Panc1 (cell line): Measurements from ENCODE around the gene MOAP1. TPM values are rescaled to one million over a fixed set of nuclear protein-coding genes. Genes with fewer than 3 reads are reported as not detected.

ENCODE experiments used
- ATAC-seq: fragments of 200-7000 bp; cut with Tn5 transposase; 2 replicates; pipeline ENCODE4 v1.9.1; 2020; ENCODE audit warnings: mild to moderate bottlenecking, moderate library complexity
- BruUV-seq: library from RNA; stranded (reverse); fragments of 400-500 nt; replicated peaks from 2 replicates; lab custom pipeline; 2021; lab: Mats Ljungman, UMichigan
- CTCF ChIA-PET: fragments of 300-600 bp; sonication (Branson Sonifier 250); formaldehyde crosslinking; loops from one replicate; lab custom pipeline; 2022; ENCODE audit warnings: antibody characterized with exemption; lab: Charles Lee
- POLR2A ChIA-PET: fragments of 300-600 bp; sonication (Branson Sonifier 250); formaldehyde crosslinking; loops from one replicate; lab custom pipeline; 2022; ENCODE audit warnings: antibody characterized with exemption; lab: Charles Lee
- DNase-seq: peaks from one replicate; pipeline ENCODE4 v3.0.0-alpha.2; 2010; ENCODE audit warnings: low read depth, low spot score
- H3K27ac ChIP-seq: 2 replicates; pipeline ENCODE4 v1.5.1; 2011; ENCODE audit warnings: mild to moderate bottlenecking, low read length, inconsistent platforms
- H3K27me3 ChIP-seq: fragments of 200-500 bp; sonication (Bioruptor generic); 2 replicates; pipeline ENCODE4 v1.6.0; 2014; ENCODE audit warnings: low read length, inconsistent platforms; ENCODE audit not compliant: control insufficient read depth, insufficient read depth
- H3K36me3 ChIP-seq: fragments of 200-500 bp; sonication (Bioruptor generic); 2 replicates; pipeline ENCODE4 v1.5.1; 2014; ENCODE audit warnings: inconsistent platforms, mild to moderate bottlenecking, low read length, moderate library complexity; ENCODE audit not compliant: control insufficient read depth, insufficient read depth
- H3K4me1 ChIP-seq: 2 replicates; pipeline ENCODE4 v1.5.1; 2011; ENCODE audit warnings: inconsistent platforms, mild to moderate bottlenecking, low read length, moderate library complexity; ENCODE audit not compliant: control insufficient read depth, insufficient read depth
- H3K4me3 ChIP-seq, 2 experiments: 2 replicates each; pipeline ENCODE4 v1.5.1; 2011 to 2012; ENCODE audit warnings: low read depth in 2 of 2, low read length in 2 of 2, mild to moderate bottlenecking in 2 of 2, inconsistent platforms in 1 of 2, moderate library complexity in 1 of 2
- H3K9me3 ChIP-seq: fragments of 200-500 bp; sonication (Bioruptor generic); 2 replicates; pipeline ENCODE4 v1.5.1; 2014; ENCODE audit warnings: low read depth, mild to moderate bottlenecking, inconsistent platforms, low read length, moderate library complexity; ENCODE audit not compliant: control insufficient read depth, insufficient read depth
- POLR2AphosphoS5 ChIP-seq: IDR thresholded peaks from 2 replicates; pipeline ENCODE4 v1.6.1; 2012; ENCODE audit warnings: mild to moderate bottlenecking, low read depth, low read length, moderate library complexity
- SIN3A ChIP-seq: IDR thresholded peaks from 2 replicates; pipeline ENCODE4 v1.6.1; 2012; ENCODE audit warnings: low read depth, mild to moderate bottlenecking, low read length, moderate library complexity, borderline replicate concordance; ENCODE audit not compliant: insufficient read depth
- TCF7L2 ChIP-seq: IDR thresholded peaks from 2 replicates; pipeline ENCODE4 v1.6.1; 2011; ENCODE audit warnings: mild to moderate bottlenecking, low read depth, low read length, inconsistent platforms
- in situ Hi-C: cut with HindIII; loops from 2 replicates; pipeline ENCODE4 v1.10.0; 2016; ENCODE audit warnings: low sequenced_read_pairs, low pct_unique_long_range_greater_than_20kb
- intact Hi-C: fragments of 100-400 bp; cut with micrococcal nuclease; formaldehyde crosslinking; loops from one replicate; pipeline ENCODE4 v1.10.0; 2022; ENCODE audit not compliant: unreplicated experiment
- total RNA-seq: library from RNA; stranded (reverse); gene quantifications from one replicate; pipeline ENCODE4 v1.2.1, GENCODE V29; 2021; ENCODE audit not compliant: unreplicated experiment
- TF ChIP-seq, protein P1 (sequence below): fragments of 450-650 bp; IDR thresholded peaks from 2 replicates; pipeline ENCODE4 v1.5.1; 2017; ENCODE audit warnings: mild to moderate bottlenecking
- TF ChIP-seq, protein P2 (sequence below), 2 experiments: IDR thresholded peaks; 2 replicates each; pipeline ENCODE4 v1.6.1; 2011 to 2012; ENCODE audit warnings: low read depth in 2 of 2, control low read depth in 1 of 2, low read length in 1 of 2, mild to moderate bottlenecking in 1 of 2, moderate library complexity in 1 of 2; ENCODE audit not compliant: insufficient read depth in 1 of 2

MOAP1 gene
- total RNA-seq, 1 experiment from 2014 or later = 6.9 TPM

DNA sequence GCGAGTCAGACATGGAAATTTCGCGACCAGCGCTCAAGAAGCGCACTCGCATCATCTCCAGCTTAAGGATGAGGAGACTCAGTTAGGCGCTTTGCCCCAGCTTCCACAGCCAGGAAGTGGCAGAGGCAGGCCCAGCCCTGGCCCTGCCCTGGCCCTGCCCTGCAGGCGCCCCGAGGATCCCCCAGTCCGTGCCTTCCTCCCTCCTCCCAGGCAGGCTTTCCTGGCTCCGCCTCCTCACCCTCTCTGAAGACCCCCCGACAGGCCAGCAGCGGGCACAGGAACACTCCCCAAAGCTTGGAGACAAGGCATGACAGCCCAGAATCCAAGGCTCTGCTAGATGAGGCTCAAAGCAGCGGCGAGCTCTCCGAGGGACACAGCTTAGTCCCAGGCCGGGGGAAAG lies 47.5 kb upstream of the MOAP1 start:
- no peak for ATAC-seq
- no peaks in the 10 kb centered on the region for H3K36me3 ChIP-seq
- TF ChIP-seq SIN3A (no peak), TCF7L2 (no peak), POLR2AphosphoS5 (no peak)
- TF ChIP-seq, protein P1, sequence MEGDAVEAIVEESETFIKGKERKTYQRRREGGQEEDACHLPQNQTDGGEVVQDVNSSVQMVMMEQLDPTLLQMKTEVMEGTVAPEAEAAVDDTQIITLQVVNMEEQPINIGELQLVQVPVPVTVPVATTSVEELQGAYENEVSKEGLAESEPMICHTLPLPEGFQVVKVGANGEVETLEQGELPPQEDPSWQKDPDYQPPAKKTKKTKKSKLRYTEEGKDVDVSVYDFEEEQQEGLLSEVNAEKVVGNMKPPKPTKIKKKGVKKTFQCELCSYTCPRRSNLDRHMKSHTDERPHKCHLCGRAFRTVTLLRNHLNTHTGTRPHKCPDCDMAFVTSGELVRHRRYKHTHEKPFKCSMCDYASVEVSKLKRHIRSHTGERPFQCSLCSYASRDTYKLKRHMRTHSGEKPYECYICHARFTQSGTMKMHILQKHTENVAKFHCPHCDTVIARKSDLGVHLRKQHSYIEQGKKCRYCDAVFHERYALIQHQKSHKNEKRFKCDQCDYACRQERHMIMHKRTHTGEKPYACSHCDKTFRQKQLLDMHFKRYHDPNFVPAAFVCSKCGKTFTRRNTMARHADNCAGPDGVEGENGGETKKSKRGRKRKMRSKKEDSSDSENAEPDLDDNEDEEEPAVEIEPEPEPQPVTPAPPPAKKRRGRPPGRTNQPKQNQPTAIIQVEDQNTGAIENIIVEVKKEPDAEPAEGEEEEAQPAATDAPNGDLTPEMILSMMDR = no peak
- TF ChIP-seq, protein P2, sequence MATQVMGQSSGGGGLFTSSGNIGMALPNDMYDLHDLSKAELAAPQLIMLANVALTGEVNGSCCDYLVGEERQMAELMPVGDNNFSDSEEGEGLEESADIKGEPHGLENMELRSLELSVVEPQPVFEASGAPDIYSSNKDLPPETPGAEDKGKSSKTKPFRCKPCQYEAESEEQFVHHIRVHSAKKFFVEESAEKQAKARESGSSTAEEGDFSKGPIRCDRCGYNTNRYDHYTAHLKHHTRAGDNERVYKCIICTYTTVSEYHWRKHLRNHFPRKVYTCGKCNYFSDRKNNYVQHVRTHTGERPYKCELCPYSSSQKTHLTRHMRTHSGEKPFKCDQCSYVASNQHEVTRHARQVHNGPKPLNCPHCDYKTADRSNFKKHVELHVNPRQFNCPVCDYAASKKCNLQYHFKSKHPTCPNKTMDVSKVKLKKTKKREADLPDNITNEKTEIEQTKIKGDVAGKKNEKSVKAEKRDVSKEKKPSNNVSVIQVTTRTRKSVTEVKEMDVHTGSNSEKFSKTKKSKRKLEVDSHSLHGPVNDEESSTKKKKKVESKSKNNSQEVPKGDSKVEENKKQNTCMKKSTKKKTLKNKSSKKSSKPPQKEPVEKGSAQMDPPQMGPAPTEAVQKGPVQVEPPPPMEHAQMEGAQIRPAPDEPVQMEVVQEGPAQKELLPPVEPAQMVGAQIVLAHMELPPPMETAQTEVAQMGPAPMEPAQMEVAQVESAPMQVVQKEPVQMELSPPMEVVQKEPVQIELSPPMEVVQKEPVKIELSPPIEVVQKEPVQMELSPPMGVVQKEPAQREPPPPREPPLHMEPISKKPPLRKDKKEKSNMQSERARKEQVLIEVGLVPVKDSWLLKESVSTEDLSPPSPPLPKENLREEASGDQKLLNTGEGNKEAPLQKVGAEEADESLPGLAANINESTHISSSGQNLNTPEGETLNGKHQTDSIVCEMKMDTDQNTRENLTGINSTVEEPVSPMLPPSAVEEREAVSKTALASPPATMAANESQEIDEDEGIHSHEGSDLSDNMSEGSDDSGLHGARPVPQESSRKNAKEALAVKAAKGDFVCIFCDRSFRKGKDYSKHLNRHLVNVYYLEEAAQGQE (IDR thresholded peaks at IDR 0.05; ENCODE audit: insufficient read depth in 1 of 2, low read depth in 2 of 2, low read length in 1 of 2) = no peak
- ChIA-PET POLR2A (interaction anchor here (0.6 kb wide), 1 partner anchor 85 kb away, joined by 3 read pairs; no protein-coding TSS in a partner anchor), CTCF (interaction anchor here (1.0 kb wide), 1 partner anchor 13 kb away, joined by 3 read pairs; no protein-coding TSS in a partner anchor)
- no peak overlapping the region for H3K27ac ChIP-seq
- H3K9me3 ChIP-seq = no peaks in the 10 kb centered on the region
- no peaks in the 10 kb centered on the region for H3K27me3 ChIP-seq
- H3K4me3 ChIP-seq = no peak overlapping the region; a peak in 1 of 4 replicates
- no peak for DNase-seq
- BruUV-seq = no TSS peak
- in situ Hi-C loops (no loop called here), intact Hi-C loops (loop anchor here (10.0 kb wide), 2 partner anchors 313 to 383 kb away; no protein-coding TSS in a partner anchor)
- H3K4me1 ChIP-seq = no peaks in the 10 kb centered on the region

DNA sequence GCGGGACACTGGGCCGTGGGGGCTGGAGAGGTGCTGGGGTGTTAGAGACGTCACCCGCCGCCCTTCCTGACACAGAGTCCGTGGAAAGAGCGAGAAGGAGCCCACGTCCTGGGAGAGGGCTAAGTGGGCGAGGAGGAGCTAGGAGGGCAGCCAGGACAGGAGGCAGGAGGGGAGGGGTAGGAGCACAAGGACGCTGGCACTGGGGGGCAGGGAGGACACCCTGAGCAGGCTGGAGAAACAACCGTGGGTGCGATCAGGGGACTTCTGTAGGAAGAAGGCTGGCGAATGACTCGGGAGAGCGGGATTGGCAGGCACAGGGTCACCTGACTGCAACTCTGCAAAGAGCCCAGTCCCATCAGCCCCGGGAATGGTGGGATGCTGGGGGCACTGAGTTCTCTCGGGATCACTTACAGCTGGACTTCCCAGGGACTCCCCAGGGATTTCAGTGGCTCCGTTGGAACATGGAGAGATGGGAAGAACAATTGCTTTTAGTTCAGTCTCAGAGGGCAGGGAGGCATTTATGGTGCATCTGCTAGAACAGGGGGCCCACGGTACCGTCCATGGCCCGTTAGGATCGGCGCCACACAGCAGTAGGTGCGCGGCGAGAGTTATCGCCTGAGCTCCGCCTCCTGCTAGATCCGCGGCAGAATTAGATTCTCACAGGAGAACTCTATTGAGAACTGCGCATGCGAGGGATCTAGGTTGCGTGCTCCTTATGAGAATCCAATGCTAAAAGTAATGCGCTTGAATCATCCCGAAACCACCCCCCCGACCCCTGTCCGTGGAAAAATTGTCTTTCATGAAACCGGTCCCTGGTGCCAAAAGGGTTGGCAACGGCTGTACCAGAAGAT lies 46.7 kb upstream of the MOAP1 start:
- no peak for DNase-seq
- H3K36me3 ChIP-seq = no peaks in the 10 kb centered on the region
- ATAC-seq = peak; percentile 70
- in situ Hi-C loops = no loop called here
- no peaks in the 10 kb centered on the region for H3K4me1 ChIP-seq
- no peaks in the 10 kb centered on the region for H3K27me3 ChIP-seq
- no peaks in the 10 kb centered on the region for H3K9me3 ChIP-seq
- TF ChIP-seq TCF7L2 (no peak), POLR2AphosphoS5 (no peak), SIN3A (no peak)
- TF ChIP-seq, protein P1 = no peak
- TF ChIP-seq, protein P2 (IDR thresholded peaks at IDR 0.05; ENCODE audit: insufficient read depth in 1 of 2, low read depth in 2 of 2, low read length in 1 of 2) = no peak
- ChIA-PET CTCF (interaction anchor here (1.0 kb wide), 1 partner anchor 12 kb away, joined by 3 read pairs; no protein-coding TSS in a partner anchor), POLR2A (no interaction called here)
- no TSS peak for BruUV-seq
- intact Hi-C loops = loop anchor here (10.0 kb wide), 2 partner anchors 313 to 383 kb away; no protein-coding TSS in a partner anchor
- peak overlapping the region; percentile 44 to 76 for H3K4me3 ChIP-seq
- 0 out of 2 replicates have a peak overlapping the region, but pooled peaks have one; percentile 35 for H3K27ac ChIP-seq
